Brain microvascular endothelial cell (primary cell): ENCODE data around the gene ARHGAP45.

Source experiments
- DNase-seq: peaks from one replicate; pipeline ENCODE4 v3.0.0-alpha.2; 2020
- H3K27ac ChIP-seq: fragments of 250-450 bp; sonication (Bioruptor Pico); 2 replicates; pipeline ENCODE4 v1.5.1; 2020; ENCODE audit warnings: mild to moderate bottlenecking, moderate library complexity
- H3K27me3 ChIP-seq: fragments of 250-450 bp; sonication (Bioruptor Pico); replicated peaks from 2 replicates; pipeline ENCODE4 v1.5.1; 2020; ENCODE audit warnings: mild to moderate bottlenecking
- H3K36me3 ChIP-seq: fragments of 250-450 bp; sonication (Bioruptor Pico); replicated peaks from 2 replicates; pipeline ENCODE4 v1.5.1; 2020; ENCODE audit warnings: mild to moderate bottlenecking
- H3K4me3 ChIP-seq: 2 replicates; pipeline ENCODE4 v1.5.1; 2011; ENCODE audit warnings: low read depth, mild to moderate bottlenecking, control low read depth, low read length, moderate library complexity
- in situ Hi-C: cut with HindIII; loops from 2 replicates; pipeline ENCODE4 v1.10.0; 2017; ENCODE audit warnings: low sequenced_read_pairs, low pct_ligation_motif_present
- TF ChIP-seq, protein P1 (sequence below): IDR thresholded peaks from 2 replicates; pipeline ENCODE4 v1.5.1; 2011; ENCODE audit warnings: low read depth, mild to moderate bottlenecking, moderate library complexity, low read length, control low read depth, inconsistent platforms; ENCODE audit errors: missing control alignments

ARHGAP45 gene

DNA sequence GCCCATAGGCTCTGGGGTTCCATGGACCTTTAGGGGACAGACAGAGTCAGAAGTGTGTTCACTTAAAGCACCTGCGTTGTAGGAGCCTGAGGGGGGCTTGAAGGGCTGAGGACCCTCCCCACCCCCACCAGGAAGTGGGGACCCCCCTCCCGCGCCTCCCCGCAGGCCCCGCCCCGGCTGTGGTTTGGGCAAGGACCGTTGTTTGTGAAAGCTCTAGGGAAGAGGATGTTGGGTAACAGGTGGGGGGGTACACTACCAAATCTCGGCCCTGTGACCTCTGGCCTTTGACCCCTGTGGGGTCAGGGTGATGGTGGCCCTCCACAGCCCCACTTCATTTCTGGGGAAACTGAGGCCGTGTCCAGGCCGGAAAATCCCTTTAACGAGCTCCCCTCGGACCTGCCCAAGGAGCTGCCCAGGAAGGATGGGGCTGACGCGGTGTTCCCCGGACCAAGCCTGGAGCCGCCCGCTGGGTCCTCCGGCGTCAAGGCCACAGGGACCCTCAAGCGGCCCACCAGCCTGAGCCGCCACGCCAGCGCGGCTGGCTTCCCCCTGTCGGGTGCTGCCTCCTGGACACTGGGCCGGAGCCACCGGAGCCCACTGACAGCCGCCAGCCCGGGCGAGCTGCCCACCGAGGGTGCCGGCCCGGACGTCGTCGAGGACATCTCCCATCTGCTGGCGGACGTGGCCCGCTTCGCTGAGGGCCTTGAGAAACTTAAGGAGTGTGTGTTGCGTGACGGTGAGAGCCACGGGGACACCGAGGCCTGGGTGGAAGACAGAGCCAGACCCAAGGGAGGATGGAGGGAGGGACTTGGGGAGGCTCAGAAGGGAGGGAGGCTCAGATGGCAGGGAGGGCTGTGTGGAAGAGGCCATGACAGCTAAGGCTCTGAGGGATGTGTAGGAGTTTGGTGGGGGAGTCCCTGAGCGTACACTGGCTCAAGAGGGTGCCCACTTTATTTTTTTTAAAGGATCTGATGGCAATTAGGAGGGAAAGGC is 1.3 kb downstream of the ARHGAP45 start:
- Histone ChIP-seq H3K36me3 (no peaks in the 10 kb centered on the region), H3K4me3 (no peak overlapping the region), H3K27ac (no peak overlapping the region), H3K27me3 (peaks cover 7% of the 10 kb centered on the region)
- TF ChIP-seq, protein P1, sequence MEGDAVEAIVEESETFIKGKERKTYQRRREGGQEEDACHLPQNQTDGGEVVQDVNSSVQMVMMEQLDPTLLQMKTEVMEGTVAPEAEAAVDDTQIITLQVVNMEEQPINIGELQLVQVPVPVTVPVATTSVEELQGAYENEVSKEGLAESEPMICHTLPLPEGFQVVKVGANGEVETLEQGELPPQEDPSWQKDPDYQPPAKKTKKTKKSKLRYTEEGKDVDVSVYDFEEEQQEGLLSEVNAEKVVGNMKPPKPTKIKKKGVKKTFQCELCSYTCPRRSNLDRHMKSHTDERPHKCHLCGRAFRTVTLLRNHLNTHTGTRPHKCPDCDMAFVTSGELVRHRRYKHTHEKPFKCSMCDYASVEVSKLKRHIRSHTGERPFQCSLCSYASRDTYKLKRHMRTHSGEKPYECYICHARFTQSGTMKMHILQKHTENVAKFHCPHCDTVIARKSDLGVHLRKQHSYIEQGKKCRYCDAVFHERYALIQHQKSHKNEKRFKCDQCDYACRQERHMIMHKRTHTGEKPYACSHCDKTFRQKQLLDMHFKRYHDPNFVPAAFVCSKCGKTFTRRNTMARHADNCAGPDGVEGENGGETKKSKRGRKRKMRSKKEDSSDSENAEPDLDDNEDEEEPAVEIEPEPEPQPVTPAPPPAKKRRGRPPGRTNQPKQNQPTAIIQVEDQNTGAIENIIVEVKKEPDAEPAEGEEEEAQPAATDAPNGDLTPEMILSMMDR, result no peak
- in situ Hi-C loops, result no loop called here
- DNase-seq, result no peak

DNA sequence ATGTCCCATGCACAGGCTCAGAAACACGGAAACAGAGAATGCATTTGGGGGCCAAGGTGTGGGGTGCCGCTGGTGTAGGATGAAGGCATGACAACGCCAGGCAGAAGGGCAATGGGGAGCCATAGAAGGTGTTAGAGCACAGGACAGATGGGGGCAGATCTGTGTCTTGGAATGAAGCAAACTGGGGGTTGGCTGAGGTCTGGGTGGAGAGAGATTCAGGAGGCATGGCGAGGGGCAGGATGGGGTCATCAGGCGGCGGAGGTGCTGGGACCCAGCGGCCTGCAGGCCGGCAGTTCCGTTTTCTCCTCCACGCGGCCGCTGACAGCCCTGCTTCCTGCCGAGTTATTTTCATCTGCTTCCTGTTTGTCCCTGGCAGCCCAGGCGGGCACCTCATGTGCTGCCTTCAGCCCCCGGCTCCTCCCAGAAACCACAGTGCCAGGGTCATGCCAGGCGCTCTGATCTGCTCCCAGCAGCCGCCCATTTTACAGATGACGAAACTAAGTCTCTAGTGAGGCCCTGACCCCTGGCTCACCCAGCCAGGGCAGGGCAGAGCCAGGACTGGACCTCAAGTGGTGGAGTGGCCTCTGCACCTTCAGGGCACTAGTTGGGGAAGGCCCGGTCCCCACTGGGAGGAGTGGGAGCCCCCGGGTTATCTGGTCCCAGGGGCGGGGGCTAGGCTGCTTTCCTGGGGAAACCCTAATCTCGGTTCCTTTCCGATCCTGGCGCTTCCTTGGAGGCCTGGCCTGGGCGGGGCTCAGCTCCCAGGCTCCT is 2.2 kb downstream of the ARHGAP45 start:
- in situ Hi-C loops, result no loop called here
- DNase-seq, result no peak
- H3K4me3 ChIP-seq, result no peak overlapping the region
- H3K27ac ChIP-seq, result no peak overlapping the region
- TF ChIP-seq, protein P1, result no peak
- peaks cover 7% of the 10 kb centered on the region for H3K27me3 ChIP-seq
- no peaks in the 10 kb centered on the region for H3K36me3 ChIP-seq

DNA sequence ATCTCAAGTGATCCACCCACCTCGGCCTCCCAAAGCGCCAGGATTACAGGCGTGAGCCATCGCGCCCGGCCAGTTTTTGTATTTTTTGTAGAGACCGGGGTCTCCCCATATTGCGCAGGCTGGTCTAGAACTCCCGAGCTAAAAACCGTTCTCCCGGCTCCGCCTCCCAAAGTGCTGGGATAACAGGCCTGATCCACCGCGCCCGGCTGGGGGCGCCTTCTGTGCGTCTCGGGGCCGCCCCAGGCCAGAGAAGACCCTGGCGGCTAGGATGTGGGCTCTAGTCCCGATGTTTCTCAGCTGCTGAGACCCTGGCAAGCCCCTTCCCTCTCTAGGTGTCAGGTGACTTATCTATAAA is 3.6 kb downstream of the ARHGAP45 start:
- in situ Hi-C loops, result no loop called here
- DNase-seq, result no peak
- no peak overlapping the region for H3K27ac ChIP-seq
- no peaks in the 10 kb centered on the region for H3K36me3 ChIP-seq
- H3K27me3 ChIP-seq, result peaks cover 7% of the 10 kb centered on the region
- TF ChIP-seq, protein P1, result peak; percentile 39
- H3K4me3 ChIP-seq, result no peak overlapping the region

DNA sequence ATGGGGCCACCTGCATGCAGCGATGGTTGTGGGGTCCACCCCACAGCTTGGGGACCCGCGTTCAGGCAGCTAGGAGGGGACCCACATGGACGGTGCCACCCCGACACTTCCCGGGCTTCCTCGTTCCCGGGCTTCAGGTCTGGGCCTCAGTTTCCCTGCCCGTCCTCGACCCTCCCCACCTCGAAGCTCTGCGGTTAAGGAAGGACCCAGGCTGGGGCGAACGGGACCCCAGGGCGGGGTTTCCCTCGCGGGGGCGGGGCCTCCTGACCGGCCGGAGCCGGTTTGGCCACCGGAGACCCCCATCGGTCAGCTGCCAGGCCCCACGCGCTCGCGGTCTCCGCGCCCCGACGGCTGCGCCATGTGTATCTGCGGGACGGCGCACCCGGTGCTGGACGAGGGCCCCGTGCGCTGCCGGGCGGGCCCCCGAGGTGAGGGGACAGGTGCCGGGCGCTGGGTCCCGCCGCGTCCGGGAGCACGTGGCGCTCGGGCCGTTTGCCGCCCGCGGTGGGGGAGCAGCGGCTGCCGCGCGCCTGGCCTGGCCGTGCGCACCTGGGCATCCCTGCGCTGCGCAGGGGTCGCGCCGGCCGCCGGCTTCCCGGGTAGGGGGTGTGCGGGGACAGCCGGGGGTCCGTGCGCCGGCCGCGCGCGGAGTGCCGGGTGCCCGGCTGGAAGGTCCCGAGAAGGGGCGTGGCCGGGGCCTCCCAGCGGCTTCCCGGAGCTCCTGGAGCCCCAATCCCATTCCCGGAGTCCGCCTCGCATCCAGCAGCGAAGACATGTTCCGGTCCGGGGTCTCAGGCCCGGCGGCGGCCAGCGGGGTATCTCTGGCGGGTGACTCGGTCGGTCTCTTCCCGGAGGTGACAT is 4.2 kb downstream of the ARHGAP45 start:
- in situ Hi-C loops, result no loop called here
- Histone ChIP-seq H3K4me3 (no peak overlapping the region), H3K27me3 (peaks cover 7% of the 10 kb centered on the region), H3K27ac (no peak overlapping the region), H3K36me3 (no peaks in the 10 kb centered on the region)
- TF ChIP-seq, protein P1, result no peak
- no peak for DNase-seq

DNA sequence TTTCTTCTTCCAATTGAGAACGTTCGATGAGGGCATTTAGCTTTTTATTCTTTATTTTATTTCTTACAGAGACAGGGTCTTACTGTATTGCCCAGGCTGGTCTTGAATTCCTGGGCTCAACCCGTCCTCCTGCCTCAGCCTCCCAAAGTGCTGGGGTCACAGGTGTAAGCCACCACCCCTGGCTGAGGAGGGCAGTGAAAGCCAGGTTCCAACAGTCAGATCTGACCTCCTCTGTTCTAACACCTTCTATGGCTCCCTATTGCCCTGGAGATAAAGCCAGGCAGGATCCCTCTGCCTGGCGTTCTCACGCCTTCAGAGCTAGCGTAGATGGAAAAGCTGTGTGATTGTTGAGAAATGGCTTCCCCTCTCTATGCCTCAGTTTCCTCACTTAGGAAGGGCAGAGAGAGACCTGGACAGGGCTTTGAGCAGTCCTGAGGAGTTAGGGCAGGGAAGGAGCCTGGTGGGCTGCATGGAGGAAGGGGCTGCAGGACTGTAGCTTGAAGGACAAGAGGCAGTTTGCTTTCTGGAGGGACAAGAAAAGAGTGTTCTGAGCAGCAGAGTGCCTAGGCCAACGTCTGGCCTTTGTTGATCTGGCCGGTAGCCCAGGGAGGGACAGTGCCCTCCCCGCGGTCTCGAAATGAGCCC is 5.5 kb downstream of the ARHGAP45 start:
- H3K27ac ChIP-seq, result no peak overlapping the region
- TF ChIP-seq, protein P1, result no peak
- no peak for DNase-seq
- in situ Hi-C loops, result no loop called here
- H3K4me3 ChIP-seq, result no peak overlapping the region
- H3K36me3 ChIP-seq, result no peaks in the 10 kb centered on the region
- H3K27me3 ChIP-seq, result peaks cover 7% of the 10 kb centered on the region
